ENCODE data around the gene IGFBPL1. TPM values are rescaled to one million over a fixed set of nuclear protein-coding genes. Genes with fewer than 3 reads are reported as not detected.
"Not testable (repeated sequence)": the region's sequence is repeated elsewhere in the genome, so short reads cannot be mapped to it uniquely, and the experiment has no call there.

IGFBPL1 gene
- total RNA-seq, 1 donor from 2014 or later, result not detected

- intact Hi-C loops (cut with DNase I), result no loop called here
Observed at GRCh38 chr9:38405785-38406184, 18.5 kb downstream of the IGFBPL1 start.

DNA sequence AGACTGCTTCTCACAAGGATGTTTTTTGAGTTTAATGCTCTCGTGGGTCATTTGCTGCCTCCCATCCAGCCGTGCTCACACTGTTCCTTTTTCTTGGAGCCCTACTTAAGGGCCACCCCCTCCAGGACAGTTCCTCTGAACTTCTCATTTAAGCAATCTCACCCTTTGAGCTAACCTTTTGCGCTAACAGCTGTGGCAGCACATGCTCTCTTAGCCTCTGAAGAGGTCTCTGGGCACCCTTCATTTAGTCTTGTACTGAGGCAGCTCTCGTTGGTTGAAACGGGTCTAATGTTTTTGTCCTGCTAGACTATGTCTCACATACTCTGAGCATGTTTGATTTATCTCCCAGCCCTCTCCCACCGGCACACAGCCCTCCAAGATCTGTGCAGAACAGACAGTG is 19.9 kb downstream of the IGFBPL1 start:
- Histone ChIP-seq H3K4me3 (no peak overlapping the region), H3K9me3 (no peaks in the 10 kb centered on the region), H3K27ac (no peak overlapping the region), H3K36me3 (no peaks in the 10 kb centered on the region), H3K4me1 (no peaks in the 10 kb centered on the region), H3K27me3 (no peaks in the 10 kb centered on the region)
- intact Hi-C loops (cut with DNase I), result no loop called here
- no peak for TF ChIP-seq POLR2A (IDR thresholded peaks at IDR 0.05)
- TF ChIP-seq CTCF (IDR thresholded peaks at IDR 0.05), result no peak
- TF ChIP-seq POLR2AphosphoS5 (IDR thresholded peaks at IDR 0.05; ENCODE audit: insufficient read depth in 1 of 2, low read depth in 1 of 2), result no peak
- DNase-seq (ENCODE audit: extremely low spot score in 2 of 2), result no peak

More at GRCh38 chr9:38405785-38406184, 18.5 kb downstream of the IGFBPL1 start:
- Histone ChIP-seq H3K27me3 (no peaks in the 10 kb centered on the region), H3K27ac (no peak overlapping the region), H3K4me3 (no peak overlapping the region), H3K9me3 (no peaks in the 10 kb centered on the region), H3K36me3 (no peaks in the 10 kb centered on the region), H3K4me1 (no peaks in the 10 kb centered on the region)
- no peak for DNase-seq (ENCODE audit: extremely low spot score in 2 of 2)
- TF ChIP-seq POLR2AphosphoS5 (IDR thresholded peaks at IDR 0.05; ENCODE audit: insufficient read depth in 1 of 2, low read depth in 1 of 2), result no peak
- no peak for TF ChIP-seq CTCF (IDR thresholded peaks at IDR 0.05)
- no peak for TF ChIP-seq POLR2A (IDR thresholded peaks at IDR 0.05)

- intact Hi-C loops (cut with DNase I), result no loop called here
- H3K9me3 ChIP-seq, result no peaks in the 10 kb centered on the region
- no peak overlapping the region for H3K27ac ChIP-seq
- H3K36me3 ChIP-seq, result peaks cover 0 to under 1% of the 10 kb centered on the region in 2 donors
- TF ChIP-seq CTCF (IDR thresholded peaks at IDR 0.05), result no peak
- TF ChIP-seq POLR2AphosphoS5 (IDR thresholded peaks at IDR 0.05; ENCODE audit: insufficient read depth in 1 of 2, low read depth in 1 of 2), result no peak
- TF ChIP-seq POLR2A (IDR thresholded peaks at IDR 0.05), result no peak
- H3K4me3 ChIP-seq, result no peak overlapping the region
- H3K27me3 ChIP-seq, result no peaks in the 10 kb centered on the region
- H3K4me1 ChIP-seq, result no peaks in the 10 kb centered on the region
- DNase-seq (ENCODE audit: extremely low spot score in 2 of 2), result no peak
Observed at GRCh38 chr9:38401994-38402393, 22.3 kb downstream of the IGFBPL1 start.

DNA sequence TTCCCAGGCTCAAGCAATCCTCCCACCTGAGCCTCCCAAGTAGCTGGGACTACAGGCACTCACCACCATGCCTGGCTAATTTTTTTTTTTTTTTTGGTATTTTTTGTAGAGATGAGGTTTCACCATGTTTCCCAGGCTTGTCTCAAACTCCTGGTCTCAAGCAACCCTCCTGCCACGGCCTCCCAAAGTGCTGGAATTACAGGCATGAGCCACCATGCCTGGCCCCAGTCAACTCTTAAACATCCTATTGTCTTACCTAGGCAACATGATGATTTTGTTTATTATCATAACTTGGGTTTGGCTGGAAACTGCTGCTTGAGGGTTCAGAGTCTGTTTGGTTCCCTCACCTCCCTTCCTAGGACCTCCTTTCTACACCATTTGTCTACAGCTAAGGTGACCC is 25.1 kb downstream of the IGFBPL1 start:
- DNase-seq (ENCODE audit: extremely low spot score in 2 of 2); H3K9me3 ChIP-seq; H3K27ac ChIP-seq; H3K4me1 ChIP-seq; intact Hi-C loops (cut with DNase I); H3K4me3 ChIP-seq; H3K27me3 ChIP-seq: not testable (repeated sequence)
- H3K36me3 ChIP-seq, result peaks cover 0 to 14% of the 10 kb centered on the region in 2 donors

- peaks cover 16% of the 10 kb centered on the region for H3K4me1 ChIP-seq
- no peak overlapping the region for H3K4me3 ChIP-seq
- peaks cover 0 to 14% of the 10 kb centered on the region in 2 donors for H3K36me3 ChIP-seq
- H3K9me3 ChIP-seq, result no peaks in the 10 kb centered on the region
- TF ChIP-seq POLR2AphosphoS5 (IDR thresholded peaks at IDR 0.05; ENCODE audit: insufficient read depth in 1 of 2, low read depth in 1 of 2) (no peak), POLR2A (IDR thresholded peaks at IDR 0.05) (no peak), CTCF (IDR thresholded peaks at IDR 0.05) (no peak)
- intact Hi-C loops (cut with DNase I), result no loop called here
- H3K27ac ChIP-seq, result no peak overlapping the region
- no peaks in the 10 kb centered on the region for H3K27me3 ChIP-seq
- no peak for DNase-seq (ENCODE audit: extremely low spot score in 2 of 2)
Observed at GRCh38 chr9:38396371-38396671, 27.9 kb downstream of the IGFBPL1 start.

All from vagina (tissue), 2 donors.